Measurements from ENCODE around the gene ABCC6.
"Not testable (repeated sequence)": the region's sequence is repeated elsewhere in the genome, so short reads cannot be mapped to it uniquely, and the experiment has no call there.

Gene ABCC6

DNA sequence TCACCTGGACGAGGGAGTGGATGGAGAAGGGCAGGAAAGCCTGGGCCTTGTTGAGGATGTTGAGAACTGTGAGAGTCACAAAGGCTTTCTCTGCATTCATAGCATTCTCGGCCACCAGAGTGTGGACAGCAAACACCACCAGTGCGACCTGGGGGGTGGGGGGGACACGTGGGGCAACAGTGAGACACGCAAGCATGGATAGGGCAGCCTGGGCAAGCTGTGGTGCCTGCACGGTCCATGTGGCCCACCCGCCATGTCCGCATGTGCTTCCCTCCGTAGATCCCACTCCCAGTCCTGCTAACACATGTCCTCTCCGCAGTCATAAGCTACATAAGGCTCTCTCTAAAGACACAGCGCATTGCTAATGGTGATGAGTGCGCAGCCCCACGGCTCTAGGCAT is 34.5 kb downstream of the ABCC6 start:
- no peak for DNase-seq

DNA sequence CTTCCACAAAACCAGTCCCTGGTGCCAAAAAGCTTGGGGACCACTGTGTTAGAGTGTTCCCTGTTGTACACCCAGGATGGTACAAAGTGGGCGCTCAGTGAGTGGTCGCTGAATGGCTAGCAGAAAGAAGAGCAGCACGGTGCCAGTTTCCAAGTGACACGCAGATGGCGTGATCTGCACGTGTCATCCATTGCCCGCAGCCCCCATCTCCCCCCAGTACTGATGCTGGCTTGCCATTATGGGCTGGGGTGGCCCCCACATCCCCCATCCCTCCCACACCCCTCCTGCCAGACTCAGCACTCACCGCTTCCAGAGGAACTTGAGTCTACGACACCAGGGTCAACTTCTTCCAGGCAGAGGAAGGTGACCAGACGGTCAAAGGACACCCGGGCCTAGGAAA is 36.5 kb downstream of the ABCC6 start:
- no peak for DNase-seq

DNA sequence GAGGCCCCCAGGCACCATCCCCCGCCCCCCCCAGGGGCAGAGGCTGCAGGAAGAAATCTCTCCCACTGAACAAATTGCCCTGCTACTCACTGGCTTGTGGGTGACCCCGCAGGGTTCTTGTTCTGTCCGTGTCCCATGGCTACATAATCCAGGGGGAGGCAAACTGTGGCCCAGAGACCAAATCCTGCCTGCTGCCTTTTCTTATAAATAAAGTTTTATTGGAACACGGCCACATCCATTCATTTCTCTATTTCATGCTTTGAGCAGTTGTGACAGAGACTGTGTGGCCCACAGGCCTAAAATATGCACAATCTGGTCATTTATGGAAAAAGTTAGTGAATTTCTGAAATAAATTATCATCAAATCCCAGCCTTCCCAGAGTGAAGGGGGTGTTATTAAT is 38.2 kb downstream of the ABCC6 start:
- DNase-seq, result no peak

- DNase-seq, result no peak
These were observed 38.7 kb downstream of the ABCC6 start for GRCh38 chr16:16184594-16184993.

DNA sequence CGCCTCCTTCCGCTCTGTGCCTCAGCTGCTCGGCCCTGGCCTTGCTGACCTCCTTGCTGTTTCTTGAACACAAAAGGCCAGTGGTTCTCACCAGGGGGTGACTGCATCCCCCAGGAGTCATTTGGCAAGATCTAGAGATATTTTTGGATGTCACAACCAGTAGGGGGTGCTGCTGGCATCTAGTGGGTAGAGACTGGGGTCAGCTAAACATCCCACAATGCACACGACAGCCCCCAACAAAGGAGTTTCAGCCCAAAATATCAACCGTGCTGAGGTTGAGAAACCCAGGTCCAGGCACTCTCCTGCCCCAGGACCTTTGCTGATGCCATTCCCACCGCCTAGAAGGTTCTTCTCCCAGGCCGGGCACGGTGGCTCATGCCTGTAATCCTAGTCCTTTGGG is 39.7 kb downstream of the ABCC6 start:
- DNase-seq, result no peak

DNA sequence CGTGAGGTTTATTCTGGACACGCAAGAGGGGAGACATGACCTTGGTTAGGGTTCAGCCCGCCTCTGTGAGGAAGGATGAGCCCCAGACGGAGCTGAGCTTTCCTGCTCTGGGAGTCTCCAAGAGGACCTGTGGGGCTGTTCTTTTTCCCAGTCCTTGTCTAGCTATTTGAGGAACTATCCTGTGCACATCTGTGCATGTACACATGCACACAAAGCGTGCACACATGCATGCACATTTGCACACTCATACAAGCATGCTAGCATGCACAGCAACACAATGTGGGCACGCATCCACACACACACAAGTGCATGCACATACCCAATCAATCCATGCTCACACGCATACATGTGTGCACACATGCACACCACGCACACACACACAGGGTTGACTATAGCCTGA is 40.4 kb downstream of the ABCC6 start:
- no peak for DNase-seq

DNA sequence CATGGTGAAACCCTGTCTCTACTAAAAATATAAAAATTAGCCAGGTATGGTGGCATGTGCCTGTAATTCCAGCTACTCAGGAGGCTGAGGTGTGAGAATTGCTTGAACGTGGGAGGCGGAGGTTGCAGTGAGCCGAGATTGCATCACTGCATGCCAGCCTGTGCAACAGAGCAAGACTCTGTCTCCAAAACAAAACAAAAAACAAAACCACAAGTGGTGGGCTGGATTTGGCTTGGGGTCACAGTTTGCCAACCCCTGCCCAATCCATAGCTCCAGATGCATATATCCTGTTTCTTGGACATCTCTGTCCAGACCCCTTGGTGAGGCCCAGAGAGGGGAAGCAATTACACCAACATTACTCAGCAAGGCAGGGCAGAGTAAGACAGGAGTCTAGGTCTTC is 41.5 kb downstream of the ABCC6 start:
- DNase-seq, result not testable (repeated sequence)

GRCh38 chr16:16178455-16179162 is 44.7 kb downstream of the ABCC6 start:
- no peak for DNase-seq

- DNase-seq, result no peak
These were observed 47.0 kb downstream of the ABCC6 start for GRCh38 chr16:16176328-16176727.

GRCh38 chr16:16175296-16175695 is 48.0 kb downstream of the ABCC6 start:
- no peak for DNase-seq

GRCh38 chr16:16172991-16173390 is 50.3 kb downstream of the ABCC6 start:
- DNase-seq, result no peak

DNA sequence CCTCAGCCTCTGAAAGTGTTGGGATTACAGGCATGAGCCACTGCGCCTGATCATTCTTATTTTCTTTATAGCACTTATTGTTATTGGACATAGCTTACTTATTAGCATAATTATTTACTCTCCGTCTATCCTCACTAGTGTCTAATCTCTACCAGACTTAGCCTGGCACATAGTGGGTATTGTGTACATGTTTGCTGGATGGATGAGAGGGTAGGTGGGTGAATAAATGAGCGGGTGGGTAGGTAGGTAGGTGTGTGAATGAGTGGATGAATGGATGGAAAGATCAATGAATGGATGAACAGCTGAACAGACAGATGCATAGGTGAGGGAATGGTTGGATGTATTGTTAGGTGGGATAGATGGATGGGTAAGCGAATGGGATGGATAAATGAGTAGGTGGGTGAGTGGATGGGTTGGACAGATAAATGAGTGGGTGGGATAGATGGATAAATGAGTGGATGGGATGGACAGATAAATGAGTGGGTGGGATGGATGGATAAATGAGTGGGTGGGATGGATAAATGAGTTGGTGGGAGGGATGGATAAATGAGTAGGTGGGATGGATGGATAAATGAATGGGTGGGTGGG is 51.9 kb downstream of the ABCC6 start:
- DNase-seq, result no peak

GRCh38 chr16:16169615-16170014 is 53.7 kb downstream of the ABCC6 start:
- DNase-seq, result no peak

- DNase-seq, result no peak
These were observed 54.9 kb downstream of the ABCC6 start for GRCh38 chr16:16168431-16168830.

DNA sequence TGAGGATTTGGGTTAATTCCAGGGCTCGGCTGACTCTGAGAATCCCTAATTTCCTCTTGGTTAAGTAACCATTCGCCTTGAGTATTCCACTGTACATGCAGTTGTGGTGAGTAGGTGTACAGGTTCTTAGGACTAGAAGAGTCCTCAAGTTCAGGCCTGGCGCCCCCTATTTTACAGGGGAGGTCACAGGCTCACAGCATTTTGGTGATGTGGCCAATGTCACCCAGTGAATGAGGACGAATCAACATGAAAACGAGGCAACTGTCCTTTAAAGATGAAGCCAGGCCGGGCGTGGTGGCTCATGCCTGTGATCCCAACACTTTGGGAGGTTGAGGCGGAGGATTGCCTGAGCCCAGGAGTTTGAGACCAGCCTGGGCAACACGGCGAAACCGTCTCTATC is 55.4 kb downstream of the ABCC6 start:
- no peak for DNase-seq

GRCh38 chr16:16166949-16167348 is 56.3 kb downstream of the ABCC6 start:
- DNase-seq, result no peak

DNA sequence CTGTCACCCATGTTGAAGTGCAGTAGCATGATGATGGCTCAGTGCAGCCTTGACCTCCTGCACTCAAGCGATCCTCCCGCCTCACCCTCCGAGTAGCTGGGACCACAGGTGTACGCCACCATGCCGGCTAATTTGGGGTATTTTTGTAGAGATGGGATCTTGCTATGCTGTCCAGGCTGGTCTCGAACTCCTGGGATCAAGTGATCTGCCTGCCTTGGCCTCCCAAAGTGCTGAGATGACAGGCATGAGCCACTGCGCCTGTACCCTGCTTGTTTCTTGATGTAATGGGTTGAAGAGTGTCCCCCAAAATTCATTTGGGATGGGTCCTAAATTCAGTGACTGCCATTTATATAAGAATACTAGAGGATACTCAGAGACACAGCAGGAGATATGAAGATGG is 57.2 kb downstream of the ABCC6 start:
- no peak for DNase-seq

- no peak for DNase-seq
These were observed 59.1 kb downstream of the ABCC6 start for GRCh38 chr16:16164243-16164642.

- DNase-seq, result no peak
These were observed 59.7 kb downstream of the ABCC6 start for GRCh38 chr16:16163571-16163970.

DNA sequence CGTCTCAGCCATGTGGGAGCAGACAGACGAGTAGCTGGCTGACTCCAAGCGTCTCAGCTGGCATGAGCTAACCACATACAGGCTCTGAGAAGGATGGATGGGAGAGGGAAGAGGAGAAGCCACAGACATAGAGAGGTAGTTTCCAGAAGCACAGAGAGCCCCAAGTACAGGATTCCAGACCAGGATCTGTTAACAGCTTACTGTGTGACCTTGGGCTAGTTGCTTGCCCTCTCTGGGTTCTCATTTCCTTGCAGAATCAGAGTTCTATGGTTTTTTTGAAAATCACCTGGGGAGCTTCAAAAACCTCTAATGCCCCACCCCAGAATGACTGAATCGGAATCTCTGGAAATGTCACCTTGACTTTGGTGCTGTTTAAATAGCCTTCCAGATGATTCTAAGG is 60.2 kb downstream of the ABCC6 start:
- no peak for DNase-seq

DNA sequence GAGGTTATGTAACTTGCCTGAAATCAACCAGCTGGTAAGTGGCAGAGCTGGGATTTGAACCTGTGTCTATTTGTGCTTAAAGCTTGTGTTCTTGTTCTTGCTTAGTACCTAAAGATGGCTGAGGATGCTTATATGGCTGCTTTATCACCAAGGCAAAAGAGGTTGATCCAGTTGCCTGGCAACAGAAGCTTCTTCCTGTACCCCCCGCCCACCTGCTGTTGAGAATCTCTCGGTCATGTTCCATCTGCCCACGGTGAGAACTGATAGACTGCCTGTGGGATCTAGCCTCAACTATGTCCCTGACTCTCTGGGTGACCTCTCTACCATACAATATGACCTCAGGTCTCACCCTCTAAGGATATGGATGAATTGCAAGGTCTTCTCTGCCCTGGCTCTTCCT is 60.7 kb downstream of the ABCC6 start:
- DNase-seq, result no peak

GRCh38 chr16:16161840-16162239 is 61.5 kb downstream of the ABCC6 start:
- DNase-seq, result not testable (repeated sequence)

GRCh38 chr16:16161319-16161718 is 62.0 kb downstream of the ABCC6 start:
- DNase-seq, result no peak

GRCh38 chr16:16159662-16160061 is 63.6 kb downstream of the ABCC6 start:
- no peak for DNase-seq

DNA sequence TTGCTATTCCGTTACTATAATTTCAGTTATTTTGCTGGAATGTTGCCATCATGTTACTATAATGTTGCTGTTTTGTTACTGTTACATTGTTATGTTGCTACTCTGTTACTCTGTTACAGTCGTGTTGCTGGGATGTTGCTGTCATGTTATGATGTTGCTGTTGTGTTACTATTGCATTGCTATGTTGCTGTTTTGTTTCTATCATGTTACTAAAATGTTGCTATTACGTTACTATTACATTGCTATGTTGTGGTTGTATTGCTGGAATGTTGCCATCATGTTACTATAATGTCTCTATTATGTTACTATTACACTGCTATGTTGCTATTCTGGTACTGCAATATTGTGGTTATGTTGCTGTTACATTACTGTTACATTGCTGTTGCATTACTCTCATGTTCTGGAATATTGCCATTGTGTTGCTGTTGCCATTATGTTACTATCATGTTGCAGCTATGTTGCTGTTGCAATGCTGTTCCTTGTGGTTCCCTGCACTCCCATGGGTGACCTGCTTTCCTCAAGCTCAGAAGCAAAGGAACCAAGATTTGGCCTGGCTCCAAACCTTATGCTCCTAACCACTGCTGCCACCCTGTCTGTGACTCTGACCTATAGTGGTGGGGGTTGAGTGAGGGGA is 64.4 kb downstream of the ABCC6 start:
- DNase-seq, result no peak
